Ovary (tissue), 9 donors: Measurements from ENCODE around the gene ABHD17B. TPM values are rescaled to one million over a fixed set of nuclear protein-coding genes. Genes with fewer than 3 reads are reported as not detected.

Experiments used
- DNase-seq, 5 donors: peaks; one replicate each; pipeline ENCODE4 v3.0.0-alpha.2; 2019 to 2020
- H3K27ac ChIP-seq, 2 donors: fragments of 200-600 bp; one replicate each; pipeline versions ENCODE4 v1.5.1 to v1.8.0; 2019 to 2022
- H3K27me3 ChIP-seq: fragments of 200-600 bp; one replicate; pipeline ENCODE4 v1.8.0; 2022
- H3K36me3 ChIP-seq: fragments of 200-600 bp; sonication (generic); one replicate; pipeline ENCODE4 v1.5.1; 2019
- H3K4me1 ChIP-seq: one replicate; pipeline ENCODE4 v1.8.1; 2013; ENCODE audit warnings: mild to moderate bottlenecking, moderate library complexity; ENCODE audit not compliant: insufficient read depth
- H3K4me3 ChIP-seq: fragments of 200-600 bp; sonication (generic); one replicate; pipeline ENCODE4 v1.5.1; 2017
- H3K9me3 ChIP-seq, 2 donors: fragments of 200-600 bp in 1 of 2; sonication (generic) in 1 of 2; one replicate each; pipeline versions ENCODE4 v1.5.1 to v1.8.1; 2013 to 2019; ENCODE audit warnings: mild to moderate bottlenecking in 1 of 2, moderate library complexity in 1 of 2
- CTCF ChIP-seq, 3 donors: fragments of 450-650 bp in 2 of 3; fragments of 200-600 bp in 1 of 3; IDR thresholded peaks; one replicate each; pipeline versions ENCODE4 v1.5.1 to v1.8.0; 2016 to 2022; ENCODE audit warnings: antibody characterized with exemption in 3 of 3, mild to moderate bottlenecking in 1 of 3
- EP300 ChIP-seq: sonication (generic); formaldehyde crosslinking; IDR thresholded peaks from one replicate; pipeline ENCODE4 v1.6.1; 2017; ENCODE audit warnings: antibody characterized with exemption
- POLR2A ChIP-seq: fragments of 450-650 bp; IDR thresholded peaks from one replicate; pipeline ENCODE4 v1.6.1; 2017; ENCODE audit warnings: antibody characterized with exemption, mild to moderate bottlenecking, moderate library complexity
- WGBS, 3 donors: extraction: QIAGEN DNeasy Blood & Tissue Kit in 1 of 3; methylation state at CpG; one replicate each; pipeline versions ENCODE4 v1.1.5 to v1.1.7; 2013 to 2017; 5-methylcytosine and 5-hydroxymethylcytosine counted together
- intact Hi-C, 4 donors: fragments of 100-400 bp; cut with DNase I; formaldehyde crosslinking; loops; one replicate each; pipeline versions ENCODE4 v1.11.0 to v1.15.1; 2022 to 2023
- polyA plus RNA-seq, 2 donors: library from polyadenylated mRNA; stranded (reverse); fragments of 200-250 nt in 1 of 2; fragments of 350-450 nt in 1 of 2; fragmentation: Illumina TruSeq in 1 of 2; extraction: RNeasy Lipid Tissue Mini Kit (QIAGEN cat#74804) in 1 of 2; gene quantifications; one replicate each; pipeline ENCODE4 v1.2.3, GENCODE V29; 2013 to 2014
- total RNA-seq, 7 donors: library from RNA; depleted of rRNA in 2 of 7; stranded (reverse); fragments of >200 nt in 2 of 7; fragmentation: NEBNext Ultra II Directional in 3 of 7; extraction: Animal tissue kit (Norgen Biotek cat#: 25700) in 3 of 7; gene quantifications; one replicate each; pipeline versions ENCODE4 v1.1.0 to v1.2.4, GENCODE V29; 2016 to 2023
- donor health status: DM: no; HTN: no; CAD: no; lungs with moderate emphysema.
- donor health status: DM: no; HTN: no; CAD: no.
- donor health status: Bipolar disorder and iron deficiency.
- donor health status: DM: yes; HTN: yes; CAD: no.
- donor health status: DM: no; HTN: no; CAD: no.
- donor health status: DM: yes; HTN: yes; CAD: no.

Gene ABHD17B
- total and polyA plus RNA-seq, 9 donors = 9.8 to 17.8 (median 14.8) TPM

- TF ChIP-seq CTCF (IDR thresholded peaks at IDR 0.05) = no peak
- no peak for TF ChIP-seq POLR2A
- H3K36me3 ChIP-seq = no peaks in the 10 kb centered on the region
- no peaks in the 10 kb centered on the region for H3K4me1 ChIP-seq
- H3K27ac ChIP-seq = no peak overlapping the region
- DNase-seq = no peak
- intact Hi-C loops = loop anchor here in 1 of 4 donors (5.0 kb wide), 1 partner anchor 1213 kb away; no protein-coding TSS in a partner anchor
- no peak overlapping the region for H3K4me3 ChIP-seq
- no peaks in the 10 kb centered on the region for H3K27me3 ChIP-seq
- H3K9me3 ChIP-seq = no peaks in the 10 kb centered on the region
Measured at GRCh38 chr9:71835596-71835995, 75.4 kb downstream of the ABHD17B start.

DNA sequence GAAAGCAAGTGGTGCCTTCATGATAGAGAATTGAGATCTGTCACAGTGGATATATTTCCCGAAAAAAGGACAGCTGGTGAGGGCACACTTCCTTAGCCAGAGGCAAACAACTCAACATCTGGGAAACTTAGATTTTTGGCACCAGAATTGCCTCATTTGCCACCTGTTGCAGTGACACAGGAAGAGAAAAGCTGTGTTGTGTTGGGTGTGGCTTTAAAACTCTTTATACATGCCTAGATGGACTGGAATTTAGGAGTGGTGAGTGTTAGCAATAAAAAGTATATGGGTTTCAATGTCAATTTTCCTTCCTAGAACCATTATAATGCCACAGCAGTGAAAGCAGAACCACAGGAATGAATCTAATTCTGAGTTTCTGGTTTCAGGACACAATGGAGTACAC, 80.1 kb downstream of the ABHD17B start:
- no peaks in the 10 kb centered on the region for H3K4me1 ChIP-seq
- TF ChIP-seq CTCF (IDR thresholded peaks at IDR 0.05) = no peak
- TF ChIP-seq EP300 = no peak
- no peak for TF ChIP-seq POLR2A
- no peak overlapping the region for H3K4me3 ChIP-seq
- no peak overlapping the region for H3K27ac ChIP-seq
- 74 to 89% (median 78%) methylated on average over 1 of the region's 1 CpG for whole genome bisulfite sequencing, 3 donors
- intact Hi-C loops = no loop called here
- H3K9me3 ChIP-seq = no peaks in the 10 kb centered on the region
- no peaks in the 10 kb centered on the region for H3K36me3 ChIP-seq
- H3K27me3 ChIP-seq = no peaks in the 10 kb centered on the region
- DNase-seq = no peak

- H3K9me3 ChIP-seq = no peaks in the 10 kb centered on the region
- H3K4me1 ChIP-seq = no peaks in the 10 kb centered on the region
- TF ChIP-seq POLR2A (no peak), CTCF (IDR thresholded peaks at IDR 0.05) (no peak), EP300 (no peak)
- H3K27ac ChIP-seq = no peak overlapping the region
- DNase-seq = no peak
- H3K4me3 ChIP-seq = no peak overlapping the region
- intact Hi-C loops = no loop called here
- H3K36me3 ChIP-seq = no peaks in the 10 kb centered on the region
- WGBS, 3 donors = 62 to 63% (median 62%) methylated on average over 3 of the region's 3 CpGs
- no peaks in the 10 kb centered on the region for H3K27me3 ChIP-seq
Measured at GRCh38 chr9:71830153-71830552, 80.8 kb downstream of the ABHD17B start.

DNA sequence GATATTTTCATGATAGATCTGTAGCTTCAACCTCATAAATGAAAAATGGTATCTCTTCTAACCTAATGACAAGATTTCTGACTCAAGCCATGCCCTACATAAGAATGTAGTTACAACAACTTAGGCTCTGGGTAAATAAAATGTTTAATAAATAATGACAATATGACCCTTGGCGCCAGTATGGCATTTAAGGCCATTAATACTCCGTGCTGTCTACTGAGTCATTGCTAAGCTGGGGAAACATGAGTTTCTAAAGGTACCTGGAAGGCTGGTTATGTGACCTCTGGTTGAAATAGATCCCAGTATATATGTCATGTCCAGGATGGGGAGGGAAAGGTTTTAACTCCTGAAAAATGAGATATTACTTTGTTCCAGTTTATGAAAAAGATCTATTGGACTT, 84.7 kb downstream of the ABHD17B start:
- Histone ChIP-seq H3K4me3 (no peak overlapping the region), H3K4me1 (no peaks in the 10 kb centered on the region), H3K36me3 (no peaks in the 10 kb centered on the region), H3K27ac (no peak overlapping the region), H3K9me3 (no peaks in the 10 kb centered on the region), H3K27me3 (no peaks in the 10 kb centered on the region)
- TF ChIP-seq POLR2A = no peak
- TF ChIP-seq EP300 = no peak
- TF ChIP-seq CTCF (IDR thresholded peaks at IDR 0.05) = no peak
- WGBS, 3 donors = 28 to 38% (median 36%) methylated on average over 2 of the region's 2 CpGs
- intact Hi-C loops = loop anchor here in 1 of 4 donors (10.0 kb wide), 2 partner anchors 79 to 221 kb away; no protein-coding TSS in a partner anchor
- no peak for DNase-seq
